GM12864 (cell line): Measurements from ENCODE around the gene OR10G6.
"Not testable (repeated sequence)": the region's sequence is repeated elsewhere in the genome, so short reads cannot be mapped to it uniquely, and the experiment has no call there.

ENCODE experiments used
- DNase-seq: peaks from one replicate; pipeline ENCODE4 v3.0.0-alpha.2; 2011; ENCODE audit warnings: low read depth
- H3K4me3 ChIP-seq: 2 replicates; pipeline ENCODE4 v1.5.1; 2011; ENCODE audit warnings: mild to moderate bottlenecking, low read depth, low read length, control low read depth
- CTCF ChIP-seq: IDR thresholded peaks from 2 replicates; pipeline ENCODE4 v1.5.1; 2011; ENCODE audit warnings: low read depth, mild to moderate bottlenecking, moderate library complexity, low read length, control low read depth, inconsistent platforms; ENCODE audit errors: missing control alignments

The OR10G6 gene

GRCh38 chr11:123995119-123995518 lies at the start of gene OR10G6:
Gene OR10G6, minus strand, starts transcription at chr11:123995161. Its CDS starts 0 bp downstream, at chr11:123995161.
- no peak for TF ChIP-seq CTCF
- DNase-seq = no peak
- H3K4me3 ChIP-seq = no peak within 1 kb of the TSS

- DNase-seq = no peak
- TF ChIP-seq CTCF = no peak
- no peak overlapping the region for H3K4me3 ChIP-seq
These were observed 48.5 kb upstream of the OR10G6 start for GRCh38 chr11:124043420-124043819.

- TF ChIP-seq CTCF = no peak
- DNase-seq = no peak
These were observed 46.3 kb upstream of the OR10G6 start, which contains the start of gene OR10G7 for GRCh38 chr11:124041254-124041653. Gene OR10G7, minus strand, starts transcription at chr11:124041325. Its CDS starts 2,324 bp downstream, at chr11:124039001.

GRCh38 chr11:124039557-124039956 lies 44.6 kb upstream of the OR10G6 start:
- H3K4me3 ChIP-seq = no peak overlapping the region
- DNase-seq = no peak
- TF ChIP-seq CTCF = no peak

More at GRCh38 chr11:124041254-124041653, 46.3 kb upstream of the OR10G6 start, which contains the start of gene OR10G7:
- no peak within 1 kb of the TSS for H3K4me3 ChIP-seq

- H3K4me3 ChIP-seq = no peak overlapping the region
- TF ChIP-seq CTCF = no peak
- DNase-seq = no peak
These were observed 41.7 kb upstream of the OR10G6 start for GRCh38 chr11:124036666-124037065.

- DNase-seq = no peak
- H3K4me3 ChIP-seq = no peak within 1 kb of the TSS
These were observed 31.5 kb upstream of the OR10G6 start, which contains the start of gene OR10G8 for GRCh38 chr11:124026498-124026897. Gene OR10G8, plus strand, starts transcription at chr11:124026798. Its CDS starts 2,825 bp downstream, at chr11:124029623.

GRCh38 chr11:124015837-124016236 lies 20.9 kb upstream of the OR10G6 start:
- not testable (repeated sequence) for H3K4me3 ChIP-seq, DNase-seq

More at GRCh38 chr11:124026498-124026897, 31.5 kb upstream of the OR10G6 start, which contains the start of gene OR10G8:
- no peak for TF ChIP-seq CTCF

- TF ChIP-seq CTCF = no peak
- H3K4me3 ChIP-seq = no peak within 1 kb of the TSS
- DNase-seq = no peak
These were observed 17.7 kb upstream of the OR10G6 start, which contains the start of gene OR10G4 for GRCh38 chr11:124012697-124013096. Gene OR10G4, plus strand, starts transcription at chr11:124012997. Its CDS starts 2,578 bp downstream, at chr11:124015575.
